HepG2 (cell line): Measurements from ENCODE around the gene SLC35A1. TPM values are rescaled to one million over a fixed set of nuclear protein-coding genes. Genes with fewer than 3 reads are reported as not detected.

Experiments
- ATAC-seq: fragments of 200-7000 bp; cut with Tn5 transposase; 3 replicates; pipeline ENCODE4 v1.9.1; 2020; ENCODE audit warnings: mild to moderate bottlenecking, moderate library complexity
- BruUV-seq: library from RNA; stranded (reverse); fragments of 400-500 nt; replicated peaks from 2 replicates; lab custom pipeline; 2021; lab: Mats Ljungman, UMichigan
- CTCF ChIA-PET: fragments of 300-600 bp; formaldehyde crosslinking; extraction: SDS; loops from one replicate; lab custom pipeline; 2021; ENCODE audit warnings: low total read pairs, inconsistent platforms, low intra/inter-chr PET ratio; lab: Yijun Ruan, JAX
- POLR2A ChIA-PET: fragments of 350-600 bp; sonication (Branson Sonifier 250); formaldehyde crosslinking; loops from one replicate; lab custom pipeline; 2020; ENCODE audit warnings: antibody characterized with exemption, inconsistent platforms; lab: Yijun Ruan, JAX
- DNase-seq: peaks from one replicate; pipeline ENCODE4 v3.0.0-alpha.2; 2015; ENCODE audit warnings: low spot score
- FAIRE-seq: peaks from 3 replicates; lab custom pipeline; 2011; peaks lifted over from hg19 to GRCh38; lab: Jason Lieb, UNC
- H2AFZ ChIP-seq: one replicate; pipeline ENCODE4 v1.6.1; 2011; ENCODE audit warnings: low read length, inconsistent platforms
- H3K27ac ChIP-seq: fragments of 300-600 bp; 3 replicates; pipeline ENCODE4 v1.8.0; 2011; ENCODE audit warnings: mixed run types, mild to moderate bottlenecking, mixed read lengths, low read length, inconsistent platforms; ENCODE audit not compliant: insufficient read depth; ENCODE audit errors: extremely low read length
- H3K27me3 ChIP-seq, 2 experiments: fragments of 200-600 bp in 1 of 2; 2 replicates in 1 of 2; 3 replicates in 1 of 2; pipeline versions ENCODE4 v1.6.0 to v1.8.0; 2011; ENCODE audit warnings: low read length in 2 of 2, mild to moderate bottlenecking in 2 of 2, moderate library complexity in 2 of 2, inconsistent platforms in 1 of 2; ENCODE audit not compliant: insufficient read depth in 2 of 2, control insufficient read depth in 1 of 2
- H3K36me3 ChIP-seq, 2 experiments: fragments of 200-600 bp in 1 of 2; replicated peaks in 1 of 2; 2 replicates in 1 of 2; 3 replicates in 1 of 2; pipeline versions ENCODE4 v1.5.1 to v1.8.0; 2011; ENCODE audit warnings: low read length in 2 of 2, inconsistent platforms in 1 of 2; ENCODE audit not compliant: insufficient read depth in 2 of 2, control insufficient read depth in 1 of 2
- H3K4me1 ChIP-seq: 2 replicates; pipeline ENCODE4 v1.5.1; 2012; ENCODE audit warnings: low read length, inconsistent platforms; ENCODE audit not compliant: insufficient read depth
- H3K4me2 ChIP-seq: 2 replicates; pipeline ENCODE4 v1.6.0; 2011; ENCODE audit warnings: low read depth, low read length, inconsistent platforms
- H3K4me3 ChIP-seq, 3 experiments: fragments of 200-600 bp in 1 of 3; sonication (generic), shearing (Covaris generic) in 1 of 3; replicated peaks in 1 of 3; 2 replicates each; pipeline ENCODE4 v1.5.1; 2011 to 2016; ENCODE audit warnings: low read length in 3 of 3, inconsistent platforms in 2 of 3, low read depth in 2 of 3, mild to moderate bottlenecking in 2 of 3, control low read depth in 1 of 3, mixed read lengths in 1 of 3; ENCODE audit not compliant: insufficient read depth in 1 of 3
- H3K79me2 ChIP-seq: one replicate; pipeline ENCODE4 v1.6.1; 2011; ENCODE audit warnings: low read length, inconsistent platforms; ENCODE audit not compliant: insufficient read depth
- H3K9ac ChIP-seq: 2 replicates; pipeline ENCODE4 v1.6.0; 2011; ENCODE audit warnings: mild to moderate bottlenecking, low read depth, low read length, inconsistent platforms; ENCODE audit not compliant: insufficient read depth
- H3K9me3 ChIP-seq: 2 replicates; pipeline ENCODE4 v1.5.1; 2012; ENCODE audit warnings: mild to moderate bottlenecking, low read length
- H4K20me1 ChIP-seq: 2 replicates; pipeline ENCODE4 v1.6.0; 2011; ENCODE audit warnings: inconsistent platforms, mild to moderate bottlenecking, low read length, moderate library complexity; ENCODE audit not compliant: insufficient read depth
- CBX1 ChIP-seq: IDR thresholded peaks from one replicate; pipeline ENCODE4 v1.6.1; 2016; ENCODE audit warnings: antibody characterized with exemption, low read depth
- EED ChIP-seq: sonication (generic); formaldehyde crosslinking; IDR thresholded peaks from 2 replicates; pipeline ENCODE4 v1.5.0; 2020; ENCODE audit warnings: mild to moderate bottlenecking, missing genetic modification reagents
- MTF1 ChIP-seq: sonication (generic); formaldehyde crosslinking; IDR thresholded peaks from 2 replicates; pipeline ENCODE4 v1.5.0; 2020; ENCODE audit warnings: missing genetic modification reagents
- NCOA1 ChIP-seq: sonication (generic); formaldehyde crosslinking; IDR thresholded peaks from 2 replicates; pipeline ENCODE4 v1.9.0; 2021; ENCODE audit warnings: missing genetic modification reagents
- NFYC ChIP-seq: IDR thresholded peaks from 2 replicates; pipeline ENCODE4 v1.6.1; 2016; ENCODE audit warnings: missing genetic modification reagents, missing compliant biosample characterization
- NR2F1 ChIP-seq, 2 experiments: fragments of 450-650 bp in 1 of 2; formaldehyde crosslinking in 1 of 2; IDR thresholded peaks; 2 replicates each; pipeline versions ENCODE4 v1.5.0 to v1.6.1; 2016 to 2020; ENCODE audit warnings: mild to moderate bottlenecking in 1 of 2, missing compliant biosample characterization in 1 of 2, missing genetic modification reagents in 1 of 2, moderate library complexity in 1 of 2
- PAX8 ChIP-seq: sonication (generic); formaldehyde crosslinking; IDR thresholded peaks from 2 replicates; pipeline ENCODE4 v1.8.0; 2022; ENCODE audit warnings: mild to moderate bottlenecking, missing genetic modification reagents, borderline replicate concordance
- PAXIP1 ChIP-seq: sonication (generic); formaldehyde crosslinking; conservative IDR thresholded peaks from 2 replicates; pipeline ENCODE4 v1.4.0; 2020; ENCODE audit warnings: mild to moderate bottlenecking, missing genetic modification reagents, moderate library complexity
- TFAP4 ChIP-seq: sonication (generic); IDR thresholded peaks from 2 replicates; pipeline ENCODE4 v1.6.1; 2016; ENCODE audit warnings: low read depth, borderline replicate concordance
- ZNF235 ChIP-seq: sonication (generic); formaldehyde crosslinking; IDR thresholded peaks from 2 replicates; pipeline ENCODE4 v1.8.1; 2023; ENCODE audit warnings: mild to moderate bottlenecking, missing genetic modification reagents, borderline replicate concordance
- ZNF292 ChIP-seq: sonication (generic); formaldehyde crosslinking; IDR thresholded peaks from 2 replicates; pipeline ENCODE4 v1.8.1; 2022; ENCODE audit warnings: mild to moderate bottlenecking, low read depth, missing genetic modification reagents, borderline replicate concordance
- ZNF431 ChIP-seq: sonication (generic); formaldehyde crosslinking; IDR thresholded peaks from 2 replicates; pipeline ENCODE4 v1.9.0; 2022; ENCODE audit warnings: missing genetic modification reagents, low read depth, mild to moderate bottlenecking, borderline replicate concordance
- WGBS: methylation state at CpG from one replicate; pipeline ENCODE4 v1.1.6; 2017; ENCODE audit warnings: low lambda C conversion rate; 5-methylcytosine and 5-hydroxymethylcytosine counted together
- in situ Hi-C: cut with HindIII; loops from 2 replicates; pipeline ENCODE4 v1.10.0; 2017; ENCODE audit warnings: low pct_unique_long_range_greater_than_20kb; ENCODE audit not compliant: extremely low pct_ligation_motif_present
- intact Hi-C: fragments of 100-400 bp; cut with micrococcal nuclease; formaldehyde crosslinking; loops from one replicate; pipeline ENCODE4 v1.10.0; 2022; ENCODE audit not compliant: unreplicated experiment
- polyA plus RNA-seq, 8 experiments: library from polyadenylated mRNA; depleted of rRNA in 3 of 8; stranded (reverse) in 7 of 8; unstranded in 1 of 8; fragments of >200 nt; fragmentation: Illumina TruSeq in 4 of 8; extraction: Trizol in 4 of 8; gene quantifications; 2 replicates each; pipeline versions ENCODE4 v1.2.1 to v1.2.3, GENCODE V29; 2011 to 2016; ENCODE audit warnings: low read depth in 4 of 8, missing spikeins in 1 of 8, mixed read lengths in 1 of 8; ENCODE audit not compliant: insufficient read depth in 1 of 8
- total RNA-seq, 5 experiments: library from RNA; depleted of rRNA; stranded (reverse); fragments of >200 nt; fragmentation: Illumina TruSeq; extraction: Trizol; gene quantifications; 2 replicates each; pipeline ENCODE4 v1.2.3, GENCODE V29; 2016; ENCODE audit warnings: low read depth in 1 of 5
- TF ChIP-seq, protein P1 (sequence below): sonication (generic); formaldehyde crosslinking; IDR thresholded peaks from 2 replicates; pipeline ENCODE4 v1.8.1; 2023; ENCODE audit warnings: mild to moderate bottlenecking, missing genetic modification reagents, borderline replicate concordance
- TF ChIP-seq, protein P2 (sequence below): sonication (generic); formaldehyde crosslinking; conservative IDR thresholded peaks from 2 replicates; pipeline ENCODE4 v1.8.0; 2022; ENCODE audit warnings: low read depth, missing genetic modification reagents
- TF ChIP-seq, protein P3 (sequence below): sonication (generic); formaldehyde crosslinking; IDR thresholded peaks from 2 replicates; pipeline ENCODE4 v1.5.0; 2020; ENCODE audit warnings: mild to moderate bottlenecking, missing genetic modification reagents

The SLC35A1 gene
- total and polyA plus RNA-seq, 2 of the 13 experiments (the other 11 are each of a cell fraction or from before 2014, with no cell fraction given), result 24.8 to 25.1 TPM

DNA sequence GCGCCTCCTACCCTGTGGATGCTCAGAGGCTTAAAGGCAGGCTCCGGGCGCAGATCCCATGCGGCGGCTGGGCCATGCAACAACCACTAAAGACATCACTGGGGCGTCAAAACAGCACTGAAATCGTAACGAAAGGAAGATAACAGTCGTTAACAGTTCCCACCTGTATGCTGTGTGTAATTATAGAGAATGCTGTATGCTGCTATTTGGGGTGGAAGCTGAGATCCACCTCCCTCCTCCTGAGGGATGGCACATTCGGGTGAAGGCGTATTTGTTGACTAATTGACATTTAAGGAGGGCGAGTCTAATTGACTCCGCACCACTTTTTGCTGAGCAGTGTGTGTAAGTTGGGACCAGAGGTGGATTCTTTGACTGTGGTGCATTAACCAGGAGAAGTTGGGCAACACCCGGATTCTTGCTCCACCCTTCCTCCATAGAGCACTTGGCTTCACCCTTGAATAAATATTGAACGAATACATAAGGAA, 687 bp downstream of the SLC35A1 start:
- intact Hi-C loops, result loop anchor here (1.0 to 5.0 kb wide), 2 partner anchors 66 to 80 kb away; partner anchors contain the start of gene CFAP206
- TF ChIP-seq, protein P1, sequence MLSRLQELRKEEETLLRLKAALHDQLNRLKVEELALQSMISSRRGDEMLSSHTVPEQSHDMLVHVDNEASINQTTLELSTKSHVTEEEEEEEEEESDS (CRISPR knock-in tag), result no peak
- TF ChIP-seq PAXIP1 (CRISPR knock-in tag) (no peak), EED (CRISPR knock-in tag) (no peak), NCOA1 (CRISPR knock-in tag) (0 out of 2 replicates have a peak, but pooled peaks have one; percentile 9), ZNF235 (CRISPR knock-in tag) (no peak), NFYC (CRISPR knock-in tag) (no peak), MTF1 (CRISPR knock-in tag) (no peak), ZNF431 (CRISPR knock-in tag) (no peak), NR2F1 (CRISPR knock-in tag; IDR thresholded peaks at IDR 0.05) (no peak), TFAP4 (no peak), ZNF292 (CRISPR knock-in tag) (no peak), CBX1 (no peak), PAX8 (CRISPR knock-in tag) (no peak)
- TF ChIP-seq, protein P2, sequence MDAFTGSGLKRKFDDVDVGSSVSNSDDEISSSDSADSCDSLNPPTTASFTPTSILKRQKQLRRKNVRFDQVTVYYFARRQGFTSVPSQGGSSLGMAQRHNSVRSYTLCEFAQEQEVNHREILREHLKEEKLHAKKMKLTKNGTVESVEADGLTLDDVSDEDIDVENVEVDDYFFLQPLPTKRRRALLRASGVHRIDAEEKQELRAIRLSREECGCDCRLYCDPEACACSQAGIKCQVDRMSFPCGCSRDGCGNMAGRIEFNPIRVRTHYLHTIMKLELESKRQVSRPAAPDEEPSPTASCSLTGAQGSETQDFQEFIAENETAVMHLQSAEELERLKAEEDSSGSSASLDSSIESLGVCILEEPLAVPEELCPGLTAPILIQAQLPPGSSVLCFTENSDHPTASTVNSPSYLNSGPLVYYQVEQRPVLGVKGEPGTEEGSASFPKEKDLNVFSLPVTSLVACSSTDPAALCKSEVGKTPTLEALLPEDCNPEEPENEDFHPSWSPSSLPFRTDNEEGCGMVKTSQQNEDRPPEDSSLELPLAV (CRISPR knock-in tag), result no peak
- TF ChIP-seq, protein P3, sequence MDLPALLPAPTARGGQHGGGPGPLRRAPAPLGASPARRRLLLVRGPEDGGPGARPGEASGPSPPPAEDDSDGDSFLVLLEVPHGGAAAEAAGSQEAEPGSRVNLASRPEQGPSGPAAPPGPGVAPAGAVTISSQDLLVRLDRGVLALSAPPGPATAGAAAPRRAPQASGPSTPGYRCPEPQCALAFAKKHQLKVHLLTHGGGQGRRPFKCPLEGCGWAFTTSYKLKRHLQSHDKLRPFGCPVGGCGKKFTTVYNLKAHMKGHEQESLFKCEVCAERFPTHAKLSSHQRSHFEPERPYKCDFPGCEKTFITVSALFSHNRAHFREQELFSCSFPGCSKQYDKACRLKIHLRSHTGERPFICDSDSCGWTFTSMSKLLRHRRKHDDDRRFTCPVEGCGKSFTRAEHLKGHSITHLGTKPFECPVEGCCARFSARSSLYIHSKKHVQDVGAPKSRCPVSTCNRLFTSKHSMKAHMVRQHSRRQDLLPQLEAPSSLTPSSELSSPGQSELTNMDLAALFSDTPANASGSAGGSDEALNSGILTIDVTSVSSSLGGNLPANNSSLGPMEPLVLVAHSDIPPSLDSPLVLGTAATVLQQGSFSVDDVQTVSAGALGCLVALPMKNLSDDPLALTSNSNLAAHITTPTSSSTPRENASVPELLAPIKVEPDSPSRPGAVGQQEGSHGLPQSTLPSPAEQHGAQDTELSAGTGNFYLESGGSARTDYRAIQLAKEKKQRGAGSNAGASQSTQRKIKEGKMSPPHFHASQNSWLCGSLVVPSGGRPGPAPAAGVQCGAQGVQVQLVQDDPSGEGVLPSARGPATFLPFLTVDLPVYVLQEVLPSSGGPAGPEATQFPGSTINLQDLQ (CRISPR knock-in tag), result 0 out of 2 replicates have a peak, but pooled peaks have one; percentile 56

More for the DNA sequence above, 687 bp downstream of the SLC35A1 start:
- peak overlapping the region; percentile 85 for H3K9ac ChIP-seq
- no peaks in the 10 kb centered on the region; a peak in 1 of 5 replicates for H3K27me3 ChIP-seq
- no peaks in the 10 kb centered on the region for H4K20me1 ChIP-seq
- peaks cover 27% of the 10 kb centered on the region for H3K4me1 ChIP-seq
- no peaks in the 10 kb centered on the region for H3K9me3 ChIP-seq
- POLR2A ChIA-PET, result no interaction called here
- peaks cover 9% of the 10 kb centered on the region for H3K79me2 ChIP-seq
- ATAC-seq (peak; percentile 91), DNase-seq (peak; percentile 20), FAIRE-seq (no peak)
- H2AFZ ChIP-seq, result peak overlapping the region; percentile 51
- in situ Hi-C loops, result no loop called here
- 0% methylated on average over 14 of the region's 15 CpGs for WGBS
- 0 out of 5 replicates have a peak, but pooled peaks cover under 1 to 1% of the 10 kb centered on the region in 2 experiments for H3K36me3 ChIP-seq
- CTCF ChIA-PET, result no interaction called here
- peak overlapping the region; percentile 71 for H3K27ac ChIP-seq
- no TSS peak for BruUV-seq
- peak overlapping the region; percentile 91 to 100 (median 94) for H3K4me3 ChIP-seq
- peak overlapping the region; percentile 96 for H3K4me2 ChIP-seq
